HL-60/S4 treated with phorbol 12-myristate 13-acetate at 8.2 ng/mL for 4 days and 3 days (cell line): Measurements from ENCODE around the gene PLA2G4A.

Experiments used
- in situ Hi-C: fragments of 300-500 bp; cut with MboI; formaldehyde crosslinking; loops from 2 replicates; pipeline ENCODE4 v1.15.0; 2022; ENCODE audit warnings: low sequenced_read_pairs

Gene PLA2G4A

DNA sequence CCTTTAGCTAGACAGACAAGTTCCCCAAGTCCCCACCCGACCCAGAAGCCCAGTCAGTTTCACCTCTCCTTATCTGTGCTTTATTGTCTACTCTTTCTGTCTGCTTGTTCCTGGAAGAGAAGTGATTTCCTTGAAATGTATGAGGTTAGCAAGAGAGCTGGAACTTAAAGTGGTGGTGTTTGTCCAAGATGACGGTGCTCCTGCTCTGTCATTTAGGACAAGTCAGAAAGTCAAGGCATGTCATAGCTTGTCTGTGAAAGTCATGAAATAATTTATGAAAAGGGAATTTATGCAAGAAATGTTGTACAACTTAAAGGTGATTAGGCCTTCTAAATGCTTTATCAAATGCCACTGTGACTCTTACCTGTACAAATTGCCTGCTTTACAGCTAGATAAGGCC lies 178.1 kb downstream of the PLA2G4A start:
- in situ Hi-C loops, result no loop called here

DNA sequence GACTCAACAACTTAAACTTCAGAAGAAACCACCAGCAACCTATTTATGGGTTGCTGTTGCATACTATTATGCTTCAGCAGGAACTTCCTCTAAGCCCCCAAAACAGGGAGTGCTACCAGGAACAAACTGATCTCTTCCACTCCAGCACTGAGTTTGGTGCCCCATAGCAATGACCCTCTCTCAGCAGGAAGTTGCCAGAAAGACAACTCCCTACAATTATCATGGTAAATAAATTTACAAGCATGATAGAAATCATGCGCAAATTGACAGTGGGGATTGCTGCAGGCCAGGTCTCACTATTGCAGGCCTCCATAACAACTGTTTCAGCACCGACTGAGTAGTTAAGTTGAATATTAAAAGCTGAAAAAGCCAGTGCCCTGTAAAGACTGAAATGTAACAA lies 180.6 kb downstream of the PLA2G4A start:
- in situ Hi-C loops, result no loop called here

DNA sequence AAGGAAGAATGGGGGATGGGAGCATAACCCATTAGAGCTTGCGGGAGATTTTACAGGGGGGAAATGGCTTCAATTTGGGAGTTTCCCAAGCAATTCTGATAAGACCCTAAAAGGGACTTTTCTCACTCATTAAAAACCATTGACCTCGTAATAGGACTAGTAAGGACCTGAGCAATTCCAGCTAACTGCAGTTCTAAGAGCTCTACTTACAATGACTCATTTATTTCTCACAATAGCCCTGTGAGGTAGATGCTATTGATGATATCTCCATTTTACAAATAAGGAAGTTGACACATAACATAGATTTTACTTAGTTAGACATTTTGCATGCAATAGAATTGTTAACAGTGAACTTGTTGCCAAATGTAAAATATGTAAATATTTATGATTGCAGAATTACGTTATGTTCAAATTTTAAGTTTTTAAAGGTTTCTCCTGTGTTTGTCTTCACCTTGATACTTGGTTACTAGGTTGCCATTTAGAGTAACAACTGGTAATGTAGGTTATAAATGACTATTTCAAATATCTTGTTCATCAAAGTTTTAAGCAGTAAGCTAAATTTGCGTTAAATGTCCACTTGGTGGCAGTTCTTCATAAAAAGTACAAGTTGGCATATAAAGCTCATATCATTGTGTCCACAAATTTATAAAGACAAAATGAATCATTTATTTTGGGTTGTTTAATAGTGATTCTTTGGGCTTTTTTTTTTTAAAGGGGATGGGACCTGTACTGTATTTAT lies 182.0 kb downstream of the PLA2G4A start:
- in situ Hi-C loops, result no loop called here

DNA sequence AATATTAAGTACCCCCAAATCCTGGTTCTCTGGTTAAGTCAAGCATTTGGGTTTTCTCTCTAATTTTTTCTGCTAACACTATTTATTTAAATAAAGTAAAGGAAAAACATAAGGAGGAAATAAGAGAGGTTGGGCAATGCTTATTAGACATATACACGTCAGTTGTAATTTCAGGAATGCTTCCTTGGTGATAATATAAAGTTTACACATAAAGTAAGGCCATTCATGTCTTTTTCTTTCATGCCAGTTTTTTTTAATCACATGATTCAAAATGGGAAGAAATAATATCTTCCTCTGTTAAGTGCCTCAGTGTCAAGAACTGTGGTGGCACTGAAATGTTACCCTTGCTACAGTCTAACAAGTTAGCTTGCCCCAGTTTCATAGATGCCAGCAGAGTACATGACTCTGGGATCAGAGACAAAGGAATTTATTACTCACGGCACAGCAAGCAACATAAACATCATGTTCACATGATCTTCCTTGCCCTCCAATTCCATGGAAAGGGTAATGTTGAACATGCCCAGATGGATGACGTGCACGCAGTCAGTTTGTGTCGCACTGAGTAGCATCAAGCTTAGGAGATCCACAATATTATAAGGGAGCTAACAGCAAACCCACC lies 184.9 kb downstream of the PLA2G4A start:
- in situ Hi-C loops, result no loop called here

DNA sequence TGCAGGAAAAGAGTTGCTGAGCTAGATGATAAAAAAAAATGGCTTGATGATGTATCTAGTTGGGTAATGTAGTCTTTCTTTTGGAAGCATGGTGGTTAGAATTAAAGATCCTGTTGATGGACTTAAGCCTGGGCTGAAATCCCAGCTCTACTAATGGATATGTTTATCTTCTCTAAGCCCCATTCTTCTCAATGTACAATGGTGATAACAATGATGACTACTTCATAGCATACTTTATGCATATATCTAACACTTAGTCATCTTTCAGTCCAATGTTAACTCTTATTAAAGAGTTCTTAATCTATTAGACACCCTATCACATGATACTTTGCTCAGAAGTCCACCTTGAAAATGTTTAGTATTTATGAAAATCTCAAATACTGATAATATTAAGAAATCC lies 189.5 kb downstream of the PLA2G4A start:
- in situ Hi-C loops, result no loop called here

DNA sequence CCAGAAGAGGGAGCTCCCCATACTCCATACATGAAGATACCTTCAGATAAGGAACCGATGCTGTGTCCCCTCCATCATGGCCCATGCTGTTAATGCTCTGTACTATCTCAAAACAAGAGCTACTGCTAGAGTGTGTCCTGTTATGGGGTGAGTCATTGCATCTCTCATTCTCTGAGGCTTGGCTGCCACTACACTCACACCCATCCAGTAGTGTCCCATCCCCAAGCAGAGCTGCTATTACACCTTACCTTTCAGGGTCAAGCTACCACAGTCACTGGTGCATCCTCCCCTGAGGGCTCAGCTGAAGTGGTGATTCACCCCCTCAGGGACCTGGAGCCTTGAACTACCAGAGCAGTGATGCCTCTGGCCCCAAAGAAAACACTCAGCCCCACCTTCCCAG lies 198.5 kb downstream of the PLA2G4A start:
- in situ Hi-C loops, result no loop called here

DNA sequence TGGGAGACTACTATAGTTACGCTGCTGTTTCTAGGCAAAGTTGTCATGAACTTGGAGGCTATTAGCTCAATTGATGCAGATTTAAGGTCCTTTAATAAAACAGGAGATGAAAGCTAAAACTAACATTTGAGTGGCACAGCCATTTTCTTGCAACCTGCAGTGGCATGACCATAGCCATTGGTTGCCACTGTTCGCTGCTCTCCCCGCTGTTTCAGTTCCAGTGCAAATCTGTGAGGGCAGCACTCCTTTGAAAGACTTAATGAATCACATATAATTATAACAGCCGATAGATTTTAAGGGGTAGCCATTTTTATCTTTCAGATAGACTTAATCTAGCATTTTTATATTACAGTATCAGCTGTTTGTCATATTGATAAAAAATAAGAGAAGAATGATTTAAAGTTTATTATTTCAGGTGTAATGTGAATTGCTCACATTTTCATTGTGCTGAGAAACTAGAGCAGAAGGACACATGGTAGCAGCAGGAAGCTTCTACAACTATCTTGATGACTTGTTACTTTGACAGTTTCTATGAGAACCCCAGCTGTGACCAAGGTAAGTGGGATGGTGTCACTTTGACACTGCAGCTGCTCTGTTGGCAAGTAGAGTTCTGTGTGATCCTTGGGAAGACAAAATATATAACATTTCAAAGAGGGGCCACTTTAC lies 203.7 kb downstream of the PLA2G4A start:
- in situ Hi-C loops, result no loop called here

DNA sequence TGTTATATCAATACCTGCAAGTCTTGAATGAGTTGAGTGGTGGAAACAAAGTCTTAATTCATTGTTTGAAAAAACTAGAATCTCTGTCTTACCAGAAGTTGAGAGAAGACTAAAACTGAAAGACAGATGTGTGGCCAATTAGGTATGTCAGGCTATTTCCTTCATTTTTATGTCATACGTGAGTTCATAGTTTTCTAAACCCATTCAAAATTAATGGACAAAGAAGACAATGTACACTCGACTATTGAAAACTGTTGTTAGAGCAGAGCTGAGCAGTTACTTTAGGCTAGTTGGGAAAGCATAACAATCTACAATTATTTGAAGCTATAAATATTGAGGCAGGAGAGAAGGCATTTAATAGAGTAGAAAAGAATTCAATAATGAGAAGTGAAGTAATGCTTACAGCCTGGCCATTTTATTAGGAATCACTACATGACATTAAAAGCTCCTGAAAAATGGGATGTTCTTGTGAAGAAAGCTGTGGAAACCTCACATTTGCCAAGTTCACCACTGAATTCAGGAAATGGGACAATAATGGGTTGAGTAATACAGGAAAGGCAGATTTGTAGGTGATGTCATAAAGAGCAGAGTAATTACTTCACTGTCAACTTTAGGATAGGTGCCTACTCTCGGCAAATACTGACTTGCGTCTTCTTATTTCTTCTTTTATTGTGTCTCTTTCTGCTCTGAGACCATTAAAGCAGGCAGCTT lies 204.4 kb downstream of the PLA2G4A start:
- in situ Hi-C loops, result no loop called here

DNA sequence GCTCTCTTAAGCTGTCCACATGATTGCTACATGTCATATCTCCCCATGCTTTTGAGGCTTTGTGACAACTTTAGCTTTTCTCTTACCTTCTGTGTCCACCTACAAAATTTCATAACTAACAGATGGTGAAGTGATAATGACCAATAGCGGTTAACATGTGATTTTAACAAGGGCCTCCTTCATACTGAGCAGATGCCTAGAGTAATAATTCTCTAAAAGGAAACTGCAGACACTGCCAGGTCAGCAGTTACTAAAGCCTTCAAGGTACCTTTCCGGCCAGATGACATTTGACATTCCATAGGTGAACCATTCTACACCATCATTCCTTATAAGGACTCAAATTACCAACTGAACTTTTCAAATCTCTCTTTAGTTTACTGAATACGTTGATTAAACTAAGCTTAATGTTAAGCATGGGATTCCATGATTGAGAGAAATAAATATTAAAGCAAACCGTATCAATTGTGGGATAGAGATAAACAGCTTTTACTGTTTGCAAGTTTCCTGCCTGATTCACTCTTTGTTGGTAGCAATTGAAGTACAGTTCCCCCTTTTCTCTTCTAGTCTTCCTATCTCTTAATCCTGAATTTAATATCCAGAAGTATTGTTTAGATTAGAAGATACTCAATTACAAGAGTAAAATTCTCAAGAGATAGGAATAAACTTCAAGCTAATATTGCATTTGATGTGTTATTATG lies 205.1 kb downstream of the PLA2G4A start:
- in situ Hi-C loops, result no loop called here

DNA sequence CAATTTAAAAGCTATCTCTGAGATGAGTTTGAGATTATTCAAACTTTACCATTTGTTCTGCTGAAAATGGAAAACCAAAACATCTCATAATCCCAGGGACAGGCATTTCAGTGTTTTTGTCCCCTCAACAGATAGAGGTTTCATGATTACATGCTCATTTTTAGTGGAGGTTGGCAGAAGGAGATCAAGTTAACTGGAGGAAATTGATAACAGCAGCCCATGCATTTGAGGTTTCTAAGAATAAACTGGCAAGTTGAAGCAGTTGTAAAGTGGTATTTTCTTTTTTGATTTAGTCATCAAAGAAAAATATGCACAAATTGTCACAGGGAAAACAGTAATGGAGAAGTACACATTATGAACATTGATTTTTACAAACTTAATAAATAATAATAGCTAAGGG lies 205.8 kb downstream of the PLA2G4A start:
- in situ Hi-C loops, result no loop called here

DNA sequence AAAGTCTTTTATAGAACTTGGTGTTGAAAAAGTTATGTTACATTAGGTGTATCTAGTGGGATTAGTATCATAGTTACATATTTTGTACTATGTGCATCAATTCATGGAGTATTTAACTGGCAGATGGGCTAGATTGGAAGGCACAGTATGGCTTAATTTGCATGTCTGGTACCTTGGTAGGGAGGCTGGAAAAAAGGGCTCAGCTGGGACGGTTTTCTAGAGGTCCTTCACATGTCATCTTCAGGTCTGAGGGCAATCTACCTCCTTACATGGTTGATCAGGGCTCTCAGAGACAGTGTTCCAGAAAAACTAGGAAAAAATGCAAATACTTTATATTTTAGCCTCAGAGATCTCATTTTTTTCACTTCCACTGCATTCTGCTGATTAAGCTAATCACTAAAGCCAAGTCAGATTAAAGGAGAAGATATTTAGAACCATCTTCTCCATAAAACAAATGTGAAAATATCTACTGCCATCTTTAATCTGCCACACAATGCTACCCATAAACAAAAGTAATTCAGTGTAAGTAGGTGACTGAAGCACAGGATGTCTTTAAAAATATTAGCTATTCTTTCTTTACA lies 209.3 kb downstream of the PLA2G4A start:
- in situ Hi-C loops, result no loop called here
